ENCODE results near the gene NIPAL4. TPM values are rescaled to one million over a fixed set of nuclear protein-coding genes. Genes with fewer than 3 reads are reported as not detected.

NIPAL4 gene
- total RNA-seq, 2 donors from 2014 or later, result 0.27 to 0.49 TPM

GRCh38 chr5:157443041-157443549, 16.9 kb upstream of the NIPAL4 start:
- Histone ChIP-seq H3K27me3 (replicated peaks; ENCODE audit: insufficient read depth) (no peaks in the 10 kb centered on the region), H3K27ac (no peak overlapping the region), H3K4me3 (no peak overlapping the region), H3K9me3 (no peaks in the 10 kb centered on the region), H3K4me1 (ENCODE audit: control insufficient read depth in 1 of 2, low read depth in 2 of 2) (no peaks in the 10 kb centered on the region), H3K36me3 (no peaks in the 10 kb centered on the region)
- no peak for ATAC-seq (ENCODE audit: insufficient number of reproducible peaks, low FRiP score, low read depth)
- TF ChIP-seq CTCF (IDR thresholded peaks at IDR 0.05), result no peak
- DNase-seq (ENCODE audit: low spot score), result no peak

- Histone ChIP-seq H3K27me3 (replicated peaks; ENCODE audit: insufficient read depth) (no peaks in the 10 kb centered on the region), H3K4me1 (ENCODE audit: control insufficient read depth in 1 of 2, low read depth in 2 of 2) (peaks cover 0 to 6% of the 10 kb centered on the region in 2 donors), H3K9me3 (no peaks in the 10 kb centered on the region), H3K36me3 (no peaks in the 10 kb centered on the region), H3K4me3 (no peak overlapping the region), H3K27ac (no peak overlapping the region)
- no peak for TF ChIP-seq CTCF (IDR thresholded peaks at IDR 0.05)
- no peak for DNase-seq (ENCODE audit: low spot score)
- ATAC-seq (ENCODE audit: insufficient number of reproducible peaks, low FRiP score, low read depth), result no peak
Observed at GRCh38 chr5:157444224-157444623, 15.8 kb upstream of the NIPAL4 start.

GRCh38 chr5:157445745-157446411, 14.1 kb upstream of the NIPAL4 start:
- no peak for DNase-seq (ENCODE audit: low spot score)
- no peaks in the 10 kb centered on the region for H3K36me3 ChIP-seq
- no peak for ATAC-seq (ENCODE audit: insufficient number of reproducible peaks, low FRiP score, low read depth)
- peaks cover 0 to 14% of the 10 kb centered on the region in 2 donors for H3K4me1 ChIP-seq (ENCODE audit: control insufficient read depth in 1 of 2, low read depth in 2 of 2)
- H3K27ac ChIP-seq, result no peak overlapping the region
- H3K4me3 ChIP-seq, result no peak overlapping the region
- no peaks in the 10 kb centered on the region for H3K27me3 ChIP-seq (replicated peaks; ENCODE audit: insufficient read depth)
- TF ChIP-seq CTCF (IDR thresholded peaks at IDR 0.05), result no peak
- H3K9me3 ChIP-seq, result no peaks in the 10 kb centered on the region

GRCh38 chr5:157446412-157446935, 13.5 kb upstream of the NIPAL4 start:
- Histone ChIP-seq H3K27me3 (replicated peaks; ENCODE audit: insufficient read depth) (no peaks in the 10 kb centered on the region), H3K4me3 (no peak overlapping the region), H3K4me1 (ENCODE audit: control insufficient read depth in 1 of 2, low read depth in 2 of 2) (peaks cover 0 to 14% of the 10 kb centered on the region in 2 donors), H3K9me3 (no peaks in the 10 kb centered on the region), H3K36me3 (no peaks in the 10 kb centered on the region), H3K27ac (no peak overlapping the region)
- DNase-seq (ENCODE audit: low spot score), result no peak
- TF ChIP-seq CTCF (IDR thresholded peaks at IDR 0.05), result no peak
- ATAC-seq (ENCODE audit: insufficient number of reproducible peaks, low FRiP score, low read depth), result no peak

- peaks cover 0 to 14% of the 10 kb centered on the region in 2 donors for H3K4me1 ChIP-seq (ENCODE audit: control insufficient read depth in 1 of 2, low read depth in 2 of 2)
- ATAC-seq (ENCODE audit: insufficient number of reproducible peaks, low FRiP score, low read depth) (no peak), DNase-seq (ENCODE audit: low spot score) (no peak)
- no peaks in the 10 kb centered on the region for H3K9me3 ChIP-seq
- H3K27ac ChIP-seq, result no peak overlapping the region
- H3K36me3 ChIP-seq, result no peaks in the 10 kb centered on the region
- no peaks in the 10 kb centered on the region for H3K27me3 ChIP-seq (replicated peaks; ENCODE audit: insufficient read depth)
- TF ChIP-seq CTCF (IDR thresholded peaks at IDR 0.05), result no peak
- H3K4me3 ChIP-seq, result no peak overlapping the region
Observed at GRCh38 chr5:157447201-157447637, 12.8 kb upstream of the NIPAL4 start.
